Measurements from ENCODE around the gene EPN2.

EPN2 gene

DNA sequence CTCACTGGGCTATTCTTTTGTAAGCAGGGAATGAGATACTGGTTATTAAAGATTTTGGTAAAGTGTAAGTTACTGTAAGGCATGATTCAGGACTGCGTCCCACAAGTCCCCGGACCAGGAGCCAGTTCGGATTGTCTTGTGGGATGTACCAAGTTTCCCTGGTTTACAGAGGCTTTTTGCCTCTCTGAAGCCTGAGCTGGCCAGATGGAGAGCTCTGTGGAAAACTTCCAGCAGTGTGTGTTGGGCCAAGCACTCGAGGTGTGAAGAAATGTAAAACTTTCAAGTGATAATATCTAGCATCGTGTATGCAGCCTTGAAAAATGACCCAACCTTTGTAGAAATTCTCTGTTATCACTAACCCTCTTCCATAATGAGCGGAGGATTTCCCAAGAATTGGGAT is 2.4 kb downstream of the EPN2 start:
- no peak for DNase-seq (ENCODE audit: low read depth in 3 of 3)

DNA sequence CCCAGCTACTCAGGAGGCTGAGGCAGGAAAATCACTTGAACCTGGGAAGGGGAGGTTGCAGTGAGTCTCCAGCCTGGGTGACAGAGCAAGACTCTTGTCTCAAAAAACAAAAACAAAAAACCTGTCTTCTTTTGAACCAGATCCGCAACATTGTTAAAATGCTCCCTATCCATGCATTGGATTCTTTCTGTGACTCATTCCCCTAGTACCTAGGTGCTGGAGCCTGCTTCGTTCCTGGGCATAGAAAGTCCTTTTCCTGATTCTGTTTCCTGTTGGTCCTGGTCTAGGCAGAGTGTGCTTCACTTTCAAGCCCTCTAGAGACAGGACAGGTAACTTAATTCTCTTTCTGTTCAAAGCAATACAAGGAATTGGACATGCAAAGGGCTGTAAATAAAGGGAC is 5.2 kb downstream of the EPN2 start:
- DNase-seq (ENCODE audit: low read depth in 3 of 3) = no peak

DNA sequence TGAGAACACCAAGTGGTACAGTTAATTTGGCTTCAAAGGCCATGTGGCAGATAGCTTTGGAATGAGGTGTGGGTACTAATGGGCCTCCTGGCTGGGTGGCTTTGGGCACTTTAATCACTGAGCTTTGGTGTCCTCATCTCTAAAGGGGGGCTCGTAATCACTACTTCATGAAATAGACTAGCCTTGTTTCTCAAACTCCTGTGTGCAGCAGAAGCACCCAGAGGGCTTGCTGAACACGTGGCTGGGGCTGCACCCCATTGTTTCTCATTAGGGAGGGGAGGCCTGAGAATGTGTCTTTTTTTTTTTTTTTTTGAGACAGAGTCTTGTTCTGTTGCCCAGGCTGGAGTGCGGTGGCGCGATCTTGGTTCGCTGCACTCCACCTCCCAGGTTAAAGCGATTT is 5.8 kb downstream of the EPN2 start:
- DNase-seq (ENCODE audit: low read depth in 3 of 3) = no peak

DNA sequence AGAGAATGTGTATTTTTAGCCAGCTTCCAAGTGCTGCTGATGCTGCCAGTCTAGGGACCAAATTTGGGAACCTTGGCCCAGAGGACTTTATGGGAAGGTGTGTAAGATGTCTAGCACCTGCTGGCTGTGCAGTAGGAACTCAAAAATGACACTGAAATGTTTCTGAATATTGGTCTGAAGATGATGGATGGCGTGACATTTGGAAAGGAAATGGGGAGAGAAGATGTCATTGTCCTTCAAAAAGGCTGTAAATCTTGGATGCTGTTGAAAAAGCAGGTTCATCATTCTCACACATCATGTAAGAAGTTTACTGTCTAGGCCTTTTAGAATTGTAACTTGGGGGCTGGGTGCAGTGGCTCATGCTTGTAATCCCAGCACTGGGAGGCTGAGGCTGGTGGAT is 6.7 kb downstream of the EPN2 start:
- DNase-seq (ENCODE audit: low read depth in 3 of 3) = no peak

DNA sequence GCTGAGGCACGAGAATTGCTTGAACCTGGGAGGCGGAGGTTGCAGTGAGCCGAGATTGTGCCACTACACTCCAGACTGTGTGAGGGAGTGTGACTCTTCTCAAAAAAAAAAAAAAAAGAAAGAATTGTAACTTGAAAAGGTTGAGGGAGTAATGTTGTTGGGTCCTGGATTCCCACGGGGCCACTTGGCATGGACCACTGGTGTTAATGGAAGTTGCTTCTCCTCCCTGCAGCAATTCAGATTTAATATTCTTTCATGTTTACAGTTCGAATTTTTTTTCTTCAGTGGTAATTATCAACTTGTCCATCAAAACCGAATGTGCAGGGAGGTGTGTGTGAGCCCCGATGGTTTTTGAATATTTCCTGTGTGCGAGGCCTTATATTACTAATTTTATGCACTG is 7.2 kb downstream of the EPN2 start:
- no peak for DNase-seq (ENCODE audit: low read depth in 3 of 3)

DNA sequence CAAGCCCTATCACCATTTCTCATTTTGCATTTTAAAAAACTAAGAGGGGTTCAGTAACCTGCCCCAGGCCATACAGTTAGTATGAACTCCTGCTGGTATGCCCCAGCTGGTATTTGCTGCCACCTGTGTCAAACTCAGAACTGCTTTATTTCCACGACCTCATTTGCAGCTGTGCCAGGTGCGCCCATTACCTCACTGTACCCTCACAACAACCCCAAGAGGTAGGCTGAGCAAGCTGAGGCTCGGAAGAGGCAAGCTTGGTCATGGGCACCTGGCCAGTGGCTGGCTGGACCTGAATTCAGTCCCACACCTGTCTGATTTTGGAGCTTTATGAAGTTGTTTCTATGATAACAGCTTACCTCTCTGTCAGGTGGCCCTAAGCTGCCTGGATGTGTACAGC is 7.6 kb downstream of the EPN2 start:
- DNase-seq (ENCODE audit: low read depth in 3 of 3) = no peak

DNA sequence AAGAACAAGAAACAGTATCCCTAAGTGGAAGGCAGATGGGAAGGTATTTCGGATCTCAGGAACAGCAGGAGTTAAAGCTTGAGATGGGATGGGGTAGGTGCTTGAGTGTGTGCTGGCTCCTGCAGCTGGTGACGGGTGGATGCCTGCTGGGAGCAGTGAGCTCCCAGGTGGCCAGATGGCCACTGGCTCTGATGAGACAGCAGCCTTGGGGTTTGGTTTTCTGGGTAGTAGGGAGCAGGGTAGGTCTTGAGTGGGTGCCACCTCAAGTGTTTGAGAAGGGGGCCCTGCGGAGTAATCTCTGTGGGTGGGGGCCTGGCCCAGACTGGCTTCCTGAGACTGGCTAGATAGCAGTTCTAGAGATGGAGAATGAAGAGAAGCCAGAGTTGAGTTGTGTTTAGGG is 10.3 kb downstream of the EPN2 start:
- DNase-seq (ENCODE audit: low read depth in 3 of 3) = no peak

DNA sequence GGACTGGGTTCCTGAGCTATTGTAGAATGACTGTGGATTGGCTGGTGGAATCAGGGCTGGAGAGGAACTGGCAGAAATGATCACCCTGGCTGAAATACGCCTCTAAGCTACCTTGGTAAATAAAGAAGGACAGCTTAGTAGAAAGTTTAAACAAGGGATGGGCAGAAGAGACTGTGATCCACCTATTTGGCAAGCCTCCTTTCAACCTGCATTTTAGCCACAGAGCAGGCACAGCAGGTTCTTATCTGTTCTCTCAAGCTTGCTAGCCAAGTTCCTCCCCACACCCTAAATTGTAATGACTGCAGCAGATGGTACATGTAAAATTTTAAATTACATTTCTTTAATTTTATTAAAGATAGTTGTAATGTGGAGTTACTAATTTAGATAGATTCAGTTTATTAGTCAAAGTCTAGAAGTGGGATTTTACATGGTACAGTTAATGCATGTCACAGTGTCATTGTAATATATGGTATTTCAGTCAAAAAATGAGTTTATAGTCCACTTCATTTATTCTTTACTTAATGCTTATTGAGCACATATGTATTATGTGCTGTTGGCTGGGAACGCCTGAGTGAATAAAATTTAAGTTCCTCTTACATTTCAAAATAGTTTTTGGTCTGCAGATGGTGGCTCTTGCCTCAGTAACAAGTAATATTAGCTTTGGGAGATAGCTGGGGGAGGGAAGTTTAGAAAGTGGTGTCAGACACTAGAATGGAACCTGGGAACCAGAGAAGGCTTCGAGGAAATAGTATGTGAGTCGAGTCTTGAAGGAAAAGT is 11.2 kb downstream of the EPN2 start:
- no peak for DNase-seq (ENCODE audit: low read depth in 3 of 3)

DNA sequence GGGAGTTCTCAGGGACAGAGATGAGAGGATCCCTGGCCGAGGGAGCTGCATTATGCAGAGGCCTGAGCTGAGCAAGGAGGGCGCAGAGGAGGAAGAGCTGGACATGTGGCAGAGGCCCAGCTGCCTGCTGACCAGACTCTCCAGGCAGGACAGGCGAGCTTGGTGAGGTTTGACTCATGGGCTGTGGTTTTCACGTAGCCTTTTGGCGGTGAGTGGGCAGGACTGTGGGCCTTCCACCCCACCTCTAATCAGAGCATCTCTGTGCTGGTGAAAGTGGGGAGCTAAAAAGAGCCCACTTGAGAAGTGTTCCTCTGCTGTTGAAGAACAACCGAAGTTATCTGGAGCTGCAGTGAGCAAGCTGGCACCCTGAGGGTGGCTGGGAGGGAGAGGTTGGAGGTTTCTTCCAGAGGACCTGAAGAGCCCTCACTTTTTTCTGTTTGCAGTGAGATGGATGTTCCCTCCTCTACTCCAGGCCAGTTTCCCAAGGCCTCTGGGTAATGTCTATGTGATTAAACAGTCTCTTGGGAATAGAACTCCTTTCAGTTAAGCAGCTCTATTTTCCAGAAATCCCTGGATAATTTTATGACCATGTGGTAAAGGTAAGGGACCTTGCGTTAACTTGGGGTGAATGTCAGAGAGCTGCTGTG is 11.9 kb downstream of the EPN2 start:
- DNase-seq (ENCODE audit: low read depth in 3 of 3) = no peak

DNA sequence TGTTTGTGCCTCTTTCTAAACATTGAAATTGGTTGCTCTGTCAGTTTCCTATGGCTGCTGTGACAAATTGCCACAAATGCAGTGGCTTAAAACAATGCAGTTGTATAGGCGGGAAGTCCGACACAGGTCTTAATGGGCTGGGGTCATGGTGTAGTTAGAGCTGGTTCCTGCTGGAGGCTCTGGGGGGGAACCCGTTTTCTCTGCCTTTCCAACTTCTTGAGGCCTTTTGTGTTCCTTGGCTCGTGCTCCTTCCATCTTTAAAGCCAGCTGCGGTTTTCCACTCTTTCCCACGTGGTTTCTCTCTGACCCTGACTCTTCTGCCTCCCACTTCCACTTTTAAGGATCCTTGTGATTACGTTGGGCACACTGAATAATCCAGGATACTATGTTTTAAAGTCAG is 12.5 kb downstream of the EPN2 start:
- DNase-seq (ENCODE audit: low read depth in 3 of 3) = no peak

DNA sequence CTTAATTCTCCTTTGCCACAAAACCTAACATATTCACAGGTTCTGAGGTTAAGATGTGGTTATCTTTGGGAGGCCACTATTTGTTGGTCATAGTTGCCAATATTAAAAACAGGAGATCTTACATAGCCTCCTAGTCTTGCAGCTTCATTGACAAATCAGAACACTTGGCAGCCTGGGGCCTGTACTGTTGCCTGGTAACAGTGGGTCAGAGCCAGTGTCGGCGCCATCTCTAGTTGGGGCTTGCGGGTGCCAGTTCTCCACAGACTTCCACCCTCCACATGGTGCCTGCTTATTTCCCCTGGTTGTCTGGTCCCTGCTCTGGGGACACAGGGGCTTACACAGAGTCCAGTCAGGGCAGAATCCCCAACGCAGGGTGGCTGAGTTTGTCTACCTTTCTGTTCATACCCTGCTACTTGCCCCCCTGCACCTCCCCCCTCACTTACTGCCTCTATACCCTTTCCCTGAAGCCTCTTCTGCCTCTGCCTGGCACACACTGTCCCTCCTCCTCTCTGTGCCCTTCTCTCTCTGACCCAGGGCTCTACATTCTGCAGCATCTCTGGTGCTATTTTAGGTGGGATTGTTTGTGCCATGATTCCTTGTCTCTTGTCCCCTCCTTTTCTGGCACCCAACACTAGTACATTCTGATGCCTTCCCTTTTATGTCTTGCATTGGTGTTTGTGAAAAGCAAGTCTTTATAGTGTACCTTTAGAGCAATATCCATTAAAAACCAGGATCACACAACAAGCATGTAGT is 13.4 kb downstream of the EPN2 start:
- no peak for DNase-seq (ENCODE audit: low read depth in 3 of 3)

DNA sequence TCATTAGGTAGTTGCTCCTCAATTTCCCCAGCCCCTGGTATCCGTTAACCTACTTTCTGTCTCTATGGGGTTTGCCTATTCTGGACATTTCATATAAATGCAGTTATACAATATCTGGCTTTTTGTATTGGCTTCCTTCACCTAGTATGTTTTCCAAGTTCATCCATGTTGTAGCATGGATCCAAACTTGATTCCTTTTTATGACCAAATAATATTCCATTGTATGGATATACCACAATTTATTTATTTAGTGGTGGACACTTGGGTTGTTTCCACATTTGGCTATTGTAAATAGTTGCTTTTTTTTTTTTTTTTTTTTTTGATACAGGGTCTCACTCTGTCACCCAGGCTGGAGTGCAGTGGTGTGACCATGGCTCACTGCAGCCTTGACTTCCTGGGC is 15.9 kb downstream of the EPN2 start:
- DNase-seq (ENCODE audit: low read depth in 3 of 3) = no peak

DNA sequence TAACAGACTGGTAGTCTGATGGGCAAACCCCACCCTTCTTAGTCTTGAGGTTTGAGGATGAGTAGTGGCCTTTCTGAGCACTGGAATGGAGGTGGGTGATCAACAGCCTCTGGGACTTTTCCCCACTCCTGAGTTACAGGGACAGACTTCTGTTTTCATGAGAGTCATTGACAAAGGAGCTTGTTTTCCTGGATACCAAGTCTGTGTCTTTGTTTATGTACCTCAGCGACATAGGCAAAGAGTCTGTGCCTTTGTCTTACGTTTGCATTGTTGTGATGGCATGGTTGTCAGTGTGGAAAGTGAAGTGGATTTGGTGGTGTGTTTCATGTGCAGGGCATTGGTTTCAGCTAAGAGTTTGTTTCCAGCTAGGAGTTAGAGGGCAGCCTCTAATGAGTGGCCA is 17.5 kb downstream of the EPN2 start:
- DNase-seq (ENCODE audit: low read depth in 3 of 3) = no peak

DNA sequence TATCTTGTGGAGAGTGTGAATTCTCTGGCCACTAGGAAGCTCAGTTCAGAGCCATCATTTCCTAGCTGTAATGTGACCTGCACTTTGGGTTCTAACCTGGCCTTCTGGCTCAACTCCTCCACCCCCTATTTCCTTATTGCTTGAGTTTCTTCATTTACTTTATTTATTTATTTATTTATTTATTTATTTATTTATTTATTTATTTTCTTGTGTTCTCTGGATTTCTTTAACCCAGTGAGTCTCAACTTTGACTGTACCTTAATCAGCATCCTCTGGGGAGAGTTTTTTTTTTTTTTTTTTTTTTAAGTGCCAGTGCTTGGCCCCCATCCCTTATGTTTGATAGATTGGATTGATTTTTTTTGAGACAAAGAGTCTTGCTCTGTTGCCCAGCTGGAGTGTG is 18.1 kb downstream of the EPN2 start:
- no peak for DNase-seq (ENCODE audit: low read depth in 3 of 3)

DNA sequence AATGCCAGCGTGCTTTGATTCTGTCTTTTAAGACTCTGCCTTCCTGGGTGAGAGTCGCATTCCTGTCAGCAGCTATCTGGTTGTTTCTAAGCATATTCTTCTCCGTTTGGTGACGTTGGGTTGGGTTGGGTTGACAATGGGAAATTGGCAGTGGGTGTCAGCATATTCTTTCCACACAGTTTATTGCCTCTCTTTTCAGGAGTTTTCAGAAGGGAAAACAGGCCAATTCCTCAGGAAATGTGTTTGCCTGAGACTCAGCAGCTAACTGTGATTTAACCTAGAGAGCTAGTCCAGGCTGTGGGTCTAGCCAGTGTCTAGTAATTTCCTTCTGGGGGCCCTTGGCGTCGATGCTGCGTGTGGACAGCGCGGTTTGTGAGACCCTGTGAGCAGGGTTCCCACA is 21.2 kb downstream of the EPN2 start:
- DNase-seq (ENCODE audit: low read depth in 3 of 3) = no peak

DNA sequence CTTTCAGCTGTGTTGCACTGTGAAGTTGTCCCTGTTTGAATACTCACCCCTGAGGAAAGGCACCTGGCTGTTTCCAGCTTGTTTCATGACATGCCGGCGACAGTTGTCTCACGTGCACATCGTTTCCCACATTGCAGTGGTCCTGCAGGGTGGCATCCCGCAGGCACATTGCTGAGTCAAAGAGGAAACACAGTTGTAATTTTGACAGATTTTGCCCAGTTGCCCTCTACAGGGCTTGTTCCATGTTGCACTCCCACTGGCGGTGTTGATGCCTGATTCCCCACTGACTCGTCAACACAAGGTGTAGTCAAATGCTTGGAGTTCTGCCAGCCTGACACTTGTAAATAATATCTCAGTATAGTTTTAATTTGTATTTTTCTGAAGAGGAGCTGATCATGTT is 23.8 kb downstream of the EPN2 start:
- no peak for DNase-seq (ENCODE audit: low read depth in 3 of 3)

DNA sequence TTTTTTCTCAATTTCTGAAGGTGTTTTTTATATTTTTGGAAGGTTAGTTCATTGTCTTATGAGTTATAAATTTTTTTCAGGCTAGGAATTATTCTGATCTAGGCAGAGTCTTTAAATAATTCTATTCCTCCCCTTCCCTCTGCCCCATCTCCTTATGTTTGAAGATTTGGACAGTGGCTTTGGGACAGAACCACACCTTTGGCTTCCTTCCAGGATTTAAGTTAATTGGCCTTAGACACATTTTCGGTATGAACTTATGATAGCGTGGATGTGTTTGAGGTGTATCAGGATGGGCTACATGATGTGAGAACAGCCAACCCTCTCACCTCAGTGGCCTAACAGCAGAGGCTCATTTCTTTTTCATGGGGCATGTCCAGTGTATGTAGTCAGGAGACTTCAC is 24.3 kb downstream of the EPN2 start:
- no peak for DNase-seq (ENCODE audit: low read depth in 3 of 3)

DNA sequence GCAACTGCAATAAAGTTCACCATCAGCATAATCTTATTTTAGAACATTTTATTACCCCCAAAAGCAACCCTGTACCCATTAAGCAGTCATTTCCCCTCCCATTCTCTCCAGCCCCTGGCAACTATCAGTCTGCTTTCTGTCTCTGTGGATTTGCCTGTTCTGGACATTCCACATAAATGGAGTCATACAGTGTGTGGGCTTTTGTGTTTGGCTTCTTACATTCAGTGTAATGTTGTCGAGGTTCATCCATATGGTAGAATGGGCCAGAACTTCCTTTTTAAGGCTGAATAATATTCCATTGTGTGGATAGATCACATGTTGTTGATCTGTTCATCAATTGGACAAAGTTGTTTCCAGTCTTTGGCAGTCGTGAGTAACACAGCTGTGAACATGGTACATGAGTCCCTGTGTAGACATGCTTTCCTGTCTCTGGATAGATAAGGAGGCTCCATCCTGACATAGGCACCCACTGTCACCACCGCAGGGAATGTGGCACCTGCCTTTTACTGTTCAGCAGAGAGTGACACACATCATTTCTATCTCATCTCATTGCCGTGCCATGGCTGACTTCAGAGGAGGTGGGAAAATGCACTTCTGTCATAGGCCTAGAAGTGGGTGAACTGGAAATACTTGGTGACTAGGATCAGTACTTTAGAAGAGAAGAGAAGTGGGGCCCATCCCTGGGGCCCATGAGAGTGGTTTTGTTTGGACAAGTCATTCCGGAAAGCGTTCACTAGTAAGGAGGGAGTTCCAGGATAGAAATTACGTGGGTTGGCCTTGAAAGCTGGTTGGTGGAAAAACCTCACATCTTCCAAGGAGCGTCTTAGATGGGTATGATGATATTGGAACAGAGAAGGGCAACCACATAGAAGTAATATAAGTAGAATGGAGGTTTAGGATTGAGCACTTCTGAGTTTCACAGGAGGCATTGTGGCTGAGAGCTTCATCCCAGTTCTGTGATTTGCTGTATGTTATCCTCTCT is 25.8 kb downstream of the EPN2 start:
- DNase-seq (ENCODE audit: low read depth in 3 of 3) = no peak

DNA sequence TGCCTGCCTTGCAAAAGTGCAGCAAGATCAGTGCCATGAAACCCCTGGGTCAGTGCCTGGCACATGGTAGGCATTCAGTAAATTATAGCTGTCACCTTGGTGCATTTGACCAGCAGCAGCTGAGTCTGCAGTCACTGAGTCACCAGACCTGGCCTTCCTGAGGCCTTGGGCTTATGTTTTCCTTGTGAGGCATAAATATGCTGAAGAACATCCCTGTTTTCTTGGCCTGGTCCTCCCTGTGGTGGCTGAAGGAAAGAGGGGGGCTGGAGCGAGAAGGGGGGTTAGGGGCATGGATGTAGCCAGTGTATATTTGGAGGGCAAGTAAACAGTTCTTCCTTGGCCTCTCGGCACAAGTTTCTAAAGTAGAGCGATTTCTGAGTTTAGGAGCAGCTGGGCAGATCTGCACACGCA is 26.5 kb downstream of the EPN2 start:
- DNase-seq (ENCODE audit: low read depth in 3 of 3) = no peak

DNA sequence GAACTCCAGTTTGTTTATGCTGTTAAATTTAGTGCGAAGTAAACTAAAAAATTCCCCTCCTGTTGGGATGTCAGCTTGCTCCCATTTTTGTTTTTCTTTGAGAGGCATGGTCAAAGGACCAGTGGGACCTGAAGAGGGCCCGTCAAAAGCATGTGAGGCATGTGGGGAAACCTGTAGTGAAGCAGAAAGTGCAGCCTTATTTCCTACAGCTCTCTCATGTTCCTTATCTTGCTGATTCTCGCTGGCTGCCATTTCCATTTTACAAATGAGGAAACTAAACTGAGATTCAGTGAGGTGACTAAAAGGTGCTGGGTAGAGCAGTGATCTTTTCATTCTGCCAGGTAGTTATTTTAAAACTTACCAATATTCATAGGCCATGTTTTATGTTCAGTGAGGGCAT is 27.1 kb downstream of the EPN2 start:
- DNase-seq (ENCODE audit: low read depth in 3 of 3) = no peak

DNA sequence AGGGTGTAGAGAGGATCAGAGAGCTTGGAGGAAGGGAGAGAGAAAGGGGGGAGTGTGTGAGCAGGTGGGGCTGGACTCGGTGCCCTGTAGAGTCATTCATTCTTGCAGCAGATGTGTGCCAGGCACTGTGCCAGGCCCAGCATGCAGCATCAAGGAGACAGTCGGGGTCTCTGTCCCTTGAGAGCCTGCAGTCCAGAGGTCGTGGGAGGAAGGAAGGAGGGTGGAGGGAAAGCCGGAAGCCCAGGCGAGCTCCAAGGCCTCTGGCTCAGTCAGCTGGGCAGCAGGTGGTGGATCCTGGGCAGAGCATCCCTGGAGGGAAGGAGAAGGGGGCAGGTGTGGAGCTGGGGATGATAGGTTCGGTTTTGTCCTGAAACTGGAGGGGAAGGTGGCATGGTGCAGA is 27.5 kb downstream of the EPN2 start:
- no peak for DNase-seq (ENCODE audit: low read depth in 3 of 3)

DNA sequence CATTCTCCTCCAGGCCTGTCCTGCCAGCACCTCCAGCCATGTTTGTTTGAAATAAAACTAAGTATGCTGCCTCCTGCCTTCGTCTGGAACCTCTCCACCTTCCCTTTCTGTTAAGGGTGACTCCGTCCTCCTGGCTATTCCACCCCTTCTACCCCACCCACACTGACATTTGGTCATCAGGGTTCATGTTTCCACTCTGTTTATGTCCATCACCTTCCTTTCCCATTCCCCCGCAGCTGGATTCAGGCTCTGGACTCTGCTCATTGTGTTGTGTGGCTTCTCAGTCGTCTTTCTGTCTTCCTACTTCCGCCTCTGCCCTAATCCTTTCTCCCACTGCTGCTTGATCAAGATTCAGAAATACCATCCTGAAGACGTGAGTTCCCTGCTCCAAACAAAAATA is 28.6 kb downstream of the EPN2 start:
- no peak for DNase-seq (ENCODE audit: low read depth in 3 of 3)

All from stimulated activated CD4-positive, alpha-beta T cell treated with anti-CD3 and anti-CD28 coated beads, TNF-alpha, amount 100 ng/mL, for 48 hours (primary cell).